ENCODE data around the gene NUP214.

NUP214 gene

DNA sequence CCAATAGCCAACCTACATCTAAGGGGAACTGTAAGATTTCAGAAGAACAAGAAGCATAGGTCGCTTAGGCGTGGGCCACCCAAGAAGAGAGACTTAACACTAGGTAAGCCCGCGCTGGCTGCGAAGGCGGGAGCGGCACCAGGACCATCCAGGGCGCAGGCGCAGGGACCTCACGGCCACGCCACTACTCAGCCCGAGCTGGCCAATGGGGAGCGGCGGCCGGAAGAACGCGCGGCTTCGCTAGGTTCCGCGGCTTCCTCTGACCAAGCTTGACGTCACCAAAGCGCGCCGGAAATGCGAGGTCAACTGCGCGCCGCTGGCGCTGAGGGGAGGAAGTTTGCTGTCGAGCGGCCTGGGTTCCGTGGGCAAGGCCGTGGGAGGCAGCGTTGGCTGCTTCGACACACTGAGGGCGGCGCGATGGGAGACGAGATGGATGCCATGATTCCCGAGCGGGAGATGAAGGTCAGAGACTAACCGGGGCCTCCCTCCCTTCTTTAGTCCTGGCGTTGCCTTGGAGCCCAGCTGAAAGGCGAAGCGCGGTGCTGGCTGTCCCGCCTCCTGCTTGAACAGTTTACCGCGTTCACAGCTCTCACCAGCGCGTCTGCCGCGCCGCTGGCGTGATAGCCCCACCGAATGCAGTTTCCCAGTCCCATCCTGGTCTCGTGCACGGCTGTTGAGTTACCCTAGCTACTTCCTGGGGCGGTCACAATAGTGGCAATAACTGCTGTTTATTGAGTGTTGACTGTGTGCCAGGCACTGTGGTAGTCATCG, at the start of gene NUP214:
TSS of gene NUP214 (plus strand) at position 299 of the 771 bp plus-strand sequence. CDS start at position 418, 119 bp downstream.
- DNase-seq = peak; percentile 99

- DNase-seq = no peak
Observed at GRCh38 chr9:131076347-131077195, 48.8 kb upstream of the NUP214 start.

GRCh38 chr9:131078427-131079366, 46.7 kb upstream of the NUP214 start:
- DNase-seq = no peak

DNA sequence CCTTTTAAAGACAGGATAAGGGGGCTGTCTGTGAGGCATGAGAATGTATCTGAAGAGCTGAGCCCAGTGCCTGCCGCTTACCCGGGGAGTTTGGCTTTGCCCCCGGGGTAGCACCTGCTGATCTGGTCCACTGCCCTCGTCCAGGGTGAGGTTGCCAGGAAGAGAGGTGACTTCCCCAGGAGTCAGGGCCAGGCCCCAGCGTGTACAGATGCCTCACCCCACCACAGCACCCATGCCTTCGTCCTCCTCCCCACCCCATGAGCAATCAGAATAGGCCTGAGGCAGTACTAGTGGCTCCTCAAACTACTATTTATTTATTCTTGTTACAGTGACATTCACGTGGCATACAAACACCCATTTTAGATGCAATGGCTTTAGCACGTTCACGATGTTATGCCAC, 44.8 kb upstream of the NUP214 start:
- DNase-seq = no peak

DNA sequence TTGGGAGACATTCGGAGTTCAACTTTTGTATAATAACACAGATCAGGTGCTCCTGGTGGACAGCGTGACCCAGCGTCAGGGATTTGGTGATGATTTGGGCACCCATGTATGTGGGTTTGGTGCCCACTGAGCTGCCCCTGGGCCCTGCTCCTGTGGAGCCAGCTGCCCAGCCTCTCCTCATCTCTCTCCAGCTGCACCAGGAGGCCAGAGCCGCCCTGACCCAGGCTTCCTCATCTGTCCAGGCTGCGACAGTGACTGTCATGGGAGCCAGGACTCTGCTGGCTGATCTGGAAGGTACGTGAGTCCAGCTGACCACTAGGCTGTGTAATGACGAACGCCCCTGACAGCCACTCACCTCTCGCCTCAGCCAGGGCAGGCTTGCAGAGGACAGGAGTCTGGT, 43.5 kb upstream of the NUP214 start:
- DNase-seq = no peak

- no peak for DNase-seq
Observed at GRCh38 chr9:131082774-131083512, 42.4 kb upstream of the NUP214 start.

- DNase-seq = no peak
Observed at GRCh38 chr9:131084661-131085369, 40.6 kb upstream of the NUP214 start.

DNA sequence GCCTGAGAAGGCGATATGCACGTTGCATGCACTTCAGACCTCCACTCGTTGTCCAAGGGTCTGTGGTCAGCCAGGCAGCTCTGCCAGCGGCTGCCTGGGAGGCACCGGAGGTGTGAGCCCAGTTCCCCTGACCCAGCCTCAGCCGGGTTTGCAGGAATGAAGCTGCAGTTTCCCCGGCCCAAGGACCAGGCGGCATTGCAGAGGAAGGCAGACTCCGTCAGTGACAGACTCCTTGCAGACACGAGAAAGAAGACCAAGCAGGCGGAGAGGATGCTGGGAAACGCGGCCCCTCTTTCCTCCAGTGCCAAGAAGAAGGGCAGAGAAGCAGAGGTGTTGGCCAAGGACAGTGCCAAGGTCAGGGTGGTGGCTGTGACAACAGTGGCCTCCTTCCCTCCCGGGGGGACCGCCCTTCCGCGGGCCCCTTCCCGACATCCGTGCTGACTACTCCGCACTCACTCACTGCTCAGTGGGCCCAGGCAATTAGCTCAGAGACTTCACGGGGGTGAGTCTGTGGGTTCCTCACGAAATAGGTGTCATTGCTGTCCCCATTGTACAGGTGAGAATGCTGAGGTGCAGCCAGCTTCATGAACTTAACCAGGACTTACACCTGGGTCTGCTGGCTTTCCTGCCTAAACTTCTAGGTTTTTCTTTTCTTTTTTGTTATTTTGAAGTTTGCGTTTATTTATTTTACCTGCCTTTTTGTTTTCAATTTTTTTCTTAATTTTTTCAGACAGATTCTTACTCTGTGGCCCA, 39.8 kb upstream of the NUP214 start:
- DNase-seq = no peak

GRCh38 chr9:131087354-131087893, 38.0 kb upstream of the NUP214 start:
- DNase-seq = no peak

GRCh38 chr9:131090025-131090787, 35.2 kb upstream of the NUP214 start:
- DNase-seq = no peak

DNA sequence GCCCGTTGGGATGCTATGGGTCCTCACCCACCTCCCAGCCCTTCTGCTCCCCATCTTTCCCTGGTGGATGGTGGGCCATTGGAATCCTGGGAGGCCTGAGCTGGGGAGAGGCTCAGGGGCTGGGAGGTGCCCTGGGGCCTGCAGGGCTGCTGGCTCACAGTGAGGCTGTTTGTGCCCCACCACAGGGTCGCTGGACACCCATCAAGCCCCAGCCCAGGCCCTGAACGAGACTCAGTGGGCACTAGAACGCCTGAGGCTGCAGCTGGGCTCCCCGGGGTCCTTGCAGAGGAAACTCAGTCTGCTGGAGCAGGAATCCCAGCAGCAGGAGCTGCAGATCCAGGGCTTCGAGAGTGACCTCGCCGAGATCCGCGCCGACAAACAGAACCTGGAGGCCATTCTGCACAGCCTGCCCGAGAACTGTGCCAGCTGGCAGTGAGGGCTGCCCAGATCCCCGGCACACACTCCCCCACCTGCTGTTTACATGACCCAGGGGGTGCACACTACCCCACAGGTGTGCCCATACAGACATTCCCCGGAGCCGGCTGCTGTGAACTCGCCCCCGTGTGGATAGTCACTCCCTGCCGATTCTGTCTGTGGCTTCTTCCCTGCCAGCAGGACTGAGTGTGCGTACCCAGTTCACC, 33.9 kb upstream of the NUP214 start:
- no peak for DNase-seq

GRCh38 chr9:131092030-131092429, 33.4 kb upstream of the NUP214 start:
- no peak for DNase-seq

DNA sequence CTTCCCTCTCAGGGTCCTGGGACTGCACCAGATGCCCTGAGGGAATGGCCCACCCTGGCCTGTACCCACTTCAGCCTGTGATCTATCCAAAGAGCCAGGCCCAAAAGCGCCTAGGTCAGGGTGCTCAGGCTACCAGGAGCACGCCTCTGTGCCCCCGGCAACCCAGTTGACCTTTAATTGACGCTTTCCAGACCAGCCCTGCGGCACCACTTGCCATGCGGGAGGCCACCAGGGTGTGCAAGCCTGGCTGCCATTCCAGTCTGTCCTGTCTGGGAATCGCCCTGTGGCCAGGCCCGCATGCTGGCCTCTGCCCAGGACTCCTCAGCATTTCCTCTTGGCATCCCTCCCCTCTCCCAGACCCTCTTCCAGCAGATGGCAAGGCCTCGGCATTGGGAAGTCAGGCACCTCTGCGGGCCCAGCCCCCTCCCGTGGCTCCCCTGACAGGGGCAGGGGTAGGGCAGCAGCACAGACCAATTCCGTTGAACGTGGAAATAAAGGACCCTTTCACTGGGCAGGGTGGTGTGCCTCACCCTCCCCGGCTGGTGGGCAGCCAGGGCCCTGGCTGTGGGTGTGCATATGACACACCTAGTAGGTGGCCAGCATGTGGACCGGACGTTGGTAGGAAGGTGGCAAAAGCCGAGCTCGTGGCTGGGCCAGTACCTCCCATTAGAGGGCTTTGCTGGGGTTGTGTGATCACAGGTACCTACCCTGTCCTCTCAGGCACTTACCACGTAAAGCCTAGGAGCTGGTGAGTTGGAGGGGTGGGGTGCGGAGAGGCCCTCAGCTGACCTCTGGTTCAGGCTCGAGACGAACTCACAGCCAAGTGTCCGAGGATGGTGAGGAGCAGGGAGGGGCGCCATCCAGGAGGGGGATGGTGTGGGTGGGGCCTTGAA, 32.6 kb upstream of the NUP214 start:
- peak; percentile 95 for DNase-seq

- no peak for DNase-seq
Observed at GRCh38 chr9:131094015-131094414, 31.4 kb upstream of the NUP214 start.

DNA sequence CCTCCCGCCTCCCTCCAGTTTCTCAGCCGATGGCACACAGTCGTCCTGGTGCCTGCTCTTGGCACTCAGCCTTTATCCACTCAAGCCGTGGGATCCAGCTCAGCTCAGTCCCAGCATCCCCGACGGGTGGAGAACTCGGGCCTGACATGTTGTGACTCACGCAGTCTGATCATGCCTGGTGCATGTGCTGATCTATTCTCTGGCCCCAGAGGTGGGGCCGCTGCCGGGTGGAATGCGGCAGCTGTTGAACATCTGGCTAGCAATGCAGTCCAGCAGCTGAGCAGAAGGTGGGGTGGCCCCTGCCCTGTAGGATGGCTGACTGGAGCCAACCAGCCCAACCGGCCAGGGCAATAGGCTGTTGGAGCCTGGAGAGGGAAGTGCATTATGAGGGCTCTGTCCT, 30.8 kb upstream of the NUP214 start:
- peak; percentile 84 for DNase-seq

DNA sequence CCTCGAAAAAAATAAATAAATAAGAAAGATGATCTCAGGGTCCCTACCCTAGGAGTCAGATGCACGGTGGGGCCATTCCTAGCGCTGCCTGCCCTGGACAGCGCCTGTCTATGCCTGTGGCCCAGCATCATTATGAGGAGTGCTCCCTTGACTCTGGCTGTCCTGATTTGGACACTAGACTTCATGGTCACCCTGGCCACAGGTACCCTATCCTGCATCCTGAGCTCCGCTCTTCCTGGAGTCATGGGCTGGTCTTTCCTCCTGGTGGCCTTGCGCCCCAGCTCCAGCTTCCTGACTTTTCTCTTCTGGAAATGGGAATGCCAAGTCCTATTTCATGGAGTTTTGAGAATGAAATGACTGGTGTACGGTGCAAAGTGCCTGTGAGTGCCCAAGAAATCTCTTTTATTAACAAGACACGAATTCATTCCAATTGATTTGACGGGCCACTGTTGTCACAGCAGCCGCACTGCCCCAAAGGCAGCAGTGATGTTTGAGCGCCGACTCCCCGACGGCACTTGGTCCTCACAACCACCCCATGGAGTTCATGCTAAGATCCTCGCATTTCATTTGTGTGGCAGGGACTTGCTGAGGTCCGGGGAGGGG, 29.6 kb upstream of the NUP214 start:
- no peak for DNase-seq

GRCh38 chr9:131096269-131097125, 28.9 kb upstream of the NUP214 start, which contains the start of gene AIF1L:
Gene AIF1L (plus strand): TSS chr9:131096531. CDS start chr9:131096630, 99 bp downstream.
- peak; percentile 95 for DNase-seq

Data from islet precursor cell (in vitro differentiated cells).